H1 (cell line): Measurements from ENCODE around the gene DNM2. TPM values are rescaled to one million over a fixed set of nuclear protein-coding genes. Genes with fewer than 3 reads are reported as not detected.

Experiments used
- CTCF ChIA-PET: fragments of 300-600 bp; sonication (Branson Sonifier 250); formaldehyde crosslinking; loops from one replicate; lab custom pipeline; 2021; ENCODE audit not compliant: partially characterized antibody; lab: Charles Lee
- POLR2A ChIA-PET: fragments of 300-600 bp; sonication (Branson Sonifier 250); formaldehyde crosslinking; loops from one replicate; lab custom pipeline; 2021; ENCODE audit warnings: inconsistent platforms; ENCODE audit not compliant: partially characterized antibody; lab: Charles Lee
- DNase-seq, 2 experiments: peaks; one replicate each; pipeline versions ENCODE4 v3.0.0 to v3.0.0-alpha.2; 2010 to 2022; ENCODE audit warnings: low spot score in 2 of 2, low read depth in 1 of 2, mixed read lengths in 1 of 2
- FAIRE-seq: peaks from 2 replicates; lab custom pipeline; 2011; peaks lifted over from hg19 to GRCh38; lab: Jason Lieb, UNC
- H2AFZ ChIP-seq: 2 replicates; pipeline ENCODE4 v1.8.1; 2012; ENCODE audit warnings: low read length, inconsistent platforms
- H2AK5ac ChIP-seq: 2 replicates; pipeline ENCODE4 v1.6.1; 2013; ENCODE audit warnings: low read depth, low read length
- H2BK120ac ChIP-seq: replicated peaks from 2 replicates; pipeline ENCODE3; 2013; ENCODE audit warnings: low read depth, low read length, inconsistent platforms
- H2BK12ac ChIP-seq: 2 replicates; pipeline ENCODE4 v1.6.1; 2013; ENCODE audit warnings: low read depth, low read length
- H2BK15ac ChIP-seq: 2 replicates; pipeline ENCODE4 v1.6.1; 2013; ENCODE audit warnings: low read length
- H2BK20ac ChIP-seq: 2 replicates; pipeline ENCODE4 v1.6.1; 2013; ENCODE audit warnings: low read length
- H2BK5ac ChIP-seq: 2 replicates; pipeline ENCODE4 v1.6.1; 2013; ENCODE audit warnings: low read depth, low read length
- H3K14ac ChIP-seq: 2 replicates; pipeline ENCODE4 v1.6.1; 2013; ENCODE audit warnings: inconsistent platforms; ENCODE audit not compliant: insufficient read length
- H3K18ac ChIP-seq: 2 replicates; pipeline ENCODE4 v1.6.1; 2013; ENCODE audit warnings: low read length; ENCODE audit errors: extremely low read depth
- H3K23ac ChIP-seq: 2 replicates; pipeline ENCODE4 v1.6.1; 2013; ENCODE audit warnings: inconsistent platforms; ENCODE audit not compliant: insufficient read length
- H3K23me2 ChIP-seq: 2 replicates; pipeline ENCODE4 v1.6.1; 2013; ENCODE audit warnings: low read depth, low read length
- H3K27ac ChIP-seq: 2 replicates; pipeline ENCODE4 v1.6.1; 2011; ENCODE audit warnings: low read depth, low read length, inconsistent platforms
- H3K27me3 ChIP-seq, 4 experiments: replicated peaks in 1 of 4; 1 replicate in 1 of 4; 2 replicates in 3 of 4; pipeline versions ENCODE4 v1.6.1 to v1.8.1; 2011 to 2013; ENCODE audit warnings: low read length in 3 of 4, mild to moderate bottlenecking in 3 of 4, inconsistent platforms in 2 of 4, mixed read lengths in 2 of 4, moderate library complexity in 1 of 4; ENCODE audit not compliant: control insufficient read depth in 3 of 4, insufficient read depth in 3 of 4; ENCODE audit errors: extremely low read depth in 1 of 4
- H3K36me3 ChIP-seq, 4 experiments: 2 replicates each; pipeline versions ENCODE4 v1.6.1 to v1.8.1; 2011 to 2013; ENCODE audit warnings: mild to moderate bottlenecking in 4 of 4, low read length in 3 of 4, moderate library complexity in 2 of 4, control low read depth in 1 of 4, inconsistent platforms in 1 of 4; ENCODE audit not compliant: insufficient read depth in 4 of 4, control insufficient read depth in 2 of 4
- H3K4ac ChIP-seq: replicated peaks from 2 replicates; pipeline ENCODE3; 2013; ENCODE audit warnings: low read length, low read depth, mixed read lengths, inconsistent platforms; ENCODE audit not compliant: insufficient read length
- H3K4me1 ChIP-seq, 4 experiments: replicated peaks in 1 of 4; 1 replicate in 1 of 4; 2 replicates in 3 of 4; pipeline versions ENCODE4 v1.6.1 to v1.8.1; 2011 to 2013; ENCODE audit warnings: low read length in 3 of 4, inconsistent platforms in 2 of 4, mixed read lengths in 1 of 4; ENCODE audit not compliant: insufficient read depth in 4 of 4, control insufficient read depth in 3 of 4
- H3K4me2 ChIP-seq, 2 experiments: 2 replicates each; pipeline versions ENCODE4 v1.6.1 to v1.8.1; 2011 to 2013; ENCODE audit warnings: low read depth in 2 of 2, low read length in 2 of 2, control low read depth in 1 of 2, inconsistent platforms in 1 of 2, mild to moderate bottlenecking in 1 of 2; ENCODE audit not compliant: insufficient read depth in 1 of 2
- H3K4me3 ChIP-seq, 4 experiments: fragments of 200-600, 300-600 bp in 1 of 4; sonication (generic), shearing (Covaris generic), sonication (Bioruptor Twin) in 1 of 4; 2 replicates each; pipeline versions ENCODE4 v1.5.1 to v1.8.1; 2011 to 2016; ENCODE audit warnings: low read length in 4 of 4, low read depth in 3 of 4, control low read depth in 2 of 4, inconsistent platforms in 2 of 4, mild to moderate bottlenecking in 2 of 4, mixed read lengths in 1 of 4, moderate library complexity in 1 of 4; ENCODE audit not compliant: insufficient read depth in 2 of 4; ENCODE audit errors: extremely low read depth in 1 of 4
- H3K56ac ChIP-seq: replicated peaks from 2 replicates; pipeline ENCODE3; 2013; ENCODE audit warnings: low read depth, mild to moderate bottlenecking, mixed read lengths, low read length, inconsistent platforms; ENCODE audit not compliant: insufficient read length
- H3K79me1 ChIP-seq: 2 replicates; pipeline ENCODE4 v1.6.1; 2013; ENCODE audit warnings: low read depth, low read length, control low read depth
- H3K79me2 ChIP-seq, 2 experiments: 2 replicates each; pipeline versions ENCODE4 v1.6.1 to v1.8.1; 2012 to 2013; ENCODE audit warnings: low read length in 2 of 2, mild to moderate bottlenecking in 2 of 2, inconsistent platforms in 1 of 2; ENCODE audit not compliant: insufficient read depth in 2 of 2, control insufficient read depth in 1 of 2
- H3K9ac ChIP-seq, 4 experiments: replicated peaks in 1 of 4; 1 replicate in 1 of 4; 2 replicates in 3 of 4; pipeline versions ENCODE4 v1.6.1 to v1.8.1; 2011 to 2013; ENCODE audit warnings: low read depth in 3 of 4, low read length in 3 of 4, control low read depth in 2 of 4, mild to moderate bottlenecking in 2 of 4, moderate library complexity in 2 of 4, inconsistent platforms in 1 of 4; ENCODE audit errors: extremely low read depth in 1 of 4
- H3K9me3 ChIP-seq, 2 experiments: 2 replicates each; pipeline versions ENCODE4 v1.6.1 to v1.8.1; 2012 to 2013; ENCODE audit warnings: mild to moderate bottlenecking in 2 of 2, moderate library complexity in 2 of 2, control low read depth in 1 of 2, inconsistent platforms in 1 of 2, low read depth in 1 of 2, low read length in 1 of 2, mixed read lengths in 1 of 2; ENCODE audit not compliant: insufficient read depth in 2 of 2
- H4K20me1 ChIP-seq, 2 experiments: replicated peaks in 1 of 2; 2 replicates each; pipeline versions ENCODE3 to v1.8.1; 2011 to 2013; ENCODE audit warnings: inconsistent platforms in 2 of 2, low read length in 2 of 2, mild to moderate bottlenecking in 1 of 2; ENCODE audit not compliant: insufficient read depth in 2 of 2, control insufficient read depth in 1 of 2
- H4K5ac ChIP-seq: 2 replicates; pipeline ENCODE4 v1.6.1; 2013; ENCODE audit warnings: low read length, low read depth, mixed read lengths, inconsistent platforms; ENCODE audit not compliant: insufficient read length
- H4K8ac ChIP-seq: 2 replicates; pipeline ENCODE4 v1.8.0; 2013; ENCODE audit warnings: mild to moderate bottlenecking, moderate library complexity, low read length, inconsistent platforms; ENCODE audit not compliant: insufficient read depth; ENCODE audit errors: extremely low read depth
- H4K91ac ChIP-seq: replicated peaks from 2 replicates; pipeline ENCODE3; 2013; ENCODE audit warnings: low read length, mixed read lengths, inconsistent platforms; ENCODE audit not compliant: insufficient read length
- CEBPB ChIP-seq: IDR thresholded peaks from 2 replicates; pipeline ENCODE4 v1.6.1; 2012; ENCODE audit warnings: low read depth, low read length
- CHD2 ChIP-seq: IDR thresholded peaks from 2 replicates; pipeline ENCODE4 v1.6.1; 2012; ENCODE audit warnings: low read length, improper control_type of control experiment
- EP300 ChIP-seq, 2 experiments: IDR thresholded peaks; 1 replicate in 1 of 2; 2 replicates in 1 of 2; pipeline ENCODE4 v1.6.1; 2011 to 2012; ENCODE audit warnings: low read depth in 2 of 2, low read length in 2 of 2, mild to moderate bottlenecking in 2 of 2, borderline replicate concordance in 1 of 2, inconsistent platforms in 1 of 2, moderate library complexity in 1 of 2
- JUND ChIP-seq: IDR thresholded peaks from 2 replicates; pipeline ENCODE4 v1.6.1; 2011; ENCODE audit warnings: mild to moderate bottlenecking, improper control_type of control experiment, low read length
- KDM4A ChIP-seq: IDR thresholded peaks from one replicate; pipeline ENCODE4 v1.7.1; 2012; ENCODE audit warnings: low read depth, mild to moderate bottlenecking, moderate library complexity, low read length, inconsistent platforms; ENCODE audit not compliant: severe bottlenecking
- POU5F1 ChIP-seq: IDR thresholded peaks from 2 replicates; pipeline ENCODE4 v1.6.1; 2011; ENCODE audit warnings: low read depth, mild to moderate bottlenecking, low read length, moderate library complexity
- RAD21 ChIP-seq, 2 experiments: IDR thresholded peaks in 1 of 2; conservative IDR thresholded peaks in 1 of 2; 2 replicates each; pipeline ENCODE4 v1.6.1; 2011; ENCODE audit warnings: low read depth in 2 of 2, low read length in 2 of 2, improper control_type of control experiment in 1 of 2, inconsistent platforms in 1 of 2, mild to moderate bottlenecking in 1 of 2, moderate library complexity in 1 of 2
- RFX5 ChIP-seq: IDR thresholded peaks from 2 replicates; pipeline ENCODE4 v1.6.1; 2011; ENCODE audit warnings: low read depth, low read length, improper control_type of control experiment, borderline replicate concordance
- WGBS, 2 experiments: shearing (Covaris generic) in 1 of 2; methylation state at CpG; one replicate each; pipeline versions ENCODE4 v1.1.6 to v1.1.7; 2013 to 2015; ENCODE audit warnings: low lambda C conversion rate in 2 of 2, mixed read lengths in 2 of 2, inconsistent platforms in 1 of 2, low coverage in 1 of 2, missing lambda C conversion rate in 1 of 2; ENCODE audit not compliant: insufficient replicate concordance in 2 of 2, insufficient coverage in 1 of 2, insufficient read length in 1 of 2; ENCODE audit errors: extremely low coverage in 1 of 2, missing lambda C conversion rate in 1 of 2; 5-methylcytosine and 5-hydroxymethylcytosine counted together
- polyA plus RNA-seq, 7 experiments: library from polyadenylated mRNA; depleted of rRNA in 3 of 7; stranded (reverse) in 5 of 7; unstranded in 2 of 7; fragments of >200 nt in 5 of 7; fragments of 200-250 nt in 2 of 7; gene quantifications; 1 replicate in 5 of 7; 2 replicates in 1 of 7; 4 replicates in 1 of 7; pipeline versions ENCODE4 v1.2.1 to v1.2.3, GENCODE V29; 2011 to 2013; ENCODE audit warnings: missing spikeins in 2 of 7, mixed read lengths in 2 of 7
- total RNA-seq: library from RNA; stranded (reverse); fragmentation: NEBNext Ultra II Directional; extraction: Animal tissue kit (Norgen Biotek cat#: 25700); gene quantifications from 2 replicates; pipeline ENCODE4 v1.2.1, GENCODE V29; 2021

Gene DNM2
- total and polyA plus RNA-seq, 2 of the 8 experiments (the other 6 are each of a cell fraction or from before 2014, with no cell fraction given), result 61.9 to 120 TPM

DNA sequence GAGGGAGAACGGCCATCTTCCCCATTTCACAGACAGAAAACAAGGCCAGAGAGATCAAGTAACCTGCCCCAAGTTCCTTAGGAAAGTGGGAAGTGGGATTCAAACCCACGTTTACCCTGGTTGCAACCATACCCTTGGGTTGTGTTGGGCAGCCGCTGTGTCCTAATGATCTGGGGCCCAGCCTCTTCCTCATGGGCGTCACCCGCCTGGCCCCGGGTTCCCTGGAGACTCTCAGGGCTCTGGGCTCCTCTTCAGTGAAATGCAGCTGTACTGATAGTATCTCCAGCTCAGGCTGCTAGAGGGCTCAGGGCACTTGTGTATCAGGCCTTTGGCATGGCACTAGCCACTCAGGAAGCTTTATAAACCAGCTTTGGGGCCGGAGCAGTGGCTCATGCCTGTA is 108.4 kb downstream of the DNM2 start:
- H3K4me2 ChIP-seq, result no peak overlapping the region
- H2AFZ ChIP-seq, result no peak overlapping the region
- no peak overlapping the region; the same call in 1 of the 2 replicates for H4K8ac ChIP-seq
- CTCF ChIA-PET, result interaction anchor here (1.0 to 4.8 kb wide), 5 partner anchors 32 to 57 kb away, joined by 3 to 20 read pairs (median 5); no protein-coding TSS in a partner anchor
- H3K4me3 ChIP-seq, result no peak overlapping the region
- no peak overlapping the region for H3K23ac ChIP-seq
- no peaks in the 10 kb centered on the region for H3K79me1 ChIP-seq
- H3K9me3 ChIP-seq, result no peaks in the 10 kb centered on the region
- no peak for FAIRE-seq
- peaks cover 0 to 3% of the 10 kb centered on the region in 2 experiments for H4K20me1 ChIP-seq
- H3K14ac ChIP-seq, result no peak overlapping the region
- TF ChIP-seq CHD2 (no peak), RAD21 (IDR thresholded peaks at IDR 0.05 in 1 of 2, conservative IDR thresholded peaks at IDR 0.05 in 1 of 2; ENCODE audit: low read depth in 2 of 2, low read length in 2 of 2) (no peak), POU5F1 (no peak), JUND (no peak), KDM4A (no peak), CEBPB (no peak), EP300 (IDR thresholded peaks at IDR 0.05; ENCODE audit: borderline replicate concordance in 1 of 2, low read depth in 2 of 2, low read length in 2 of 2) (no peak), RFX5 (no peak)
- TF ChIP-seq, all 59 proteins: peak for 0
- no peak overlapping the region for H4K91ac ChIP-seq
- no peak overlapping the region for H2BK120ac ChIP-seq
- no peak for DNase-seq
- POLR2A ChIA-PET, result no interaction called here
- no peak overlapping the region for H2AK5ac ChIP-seq
- H3K27ac ChIP-seq, result no peak overlapping the region
- no peaks in the 10 kb centered on the region for H3K27me3 ChIP-seq
- H3K4me1 ChIP-seq, result no peaks in the 10 kb centered on the region
- H2BK15ac ChIP-seq, result no peak overlapping the region
- no peak overlapping the region for H3K56ac ChIP-seq
- WGBS, 2 experiments, result 88% methylated on average over 7 of the region's 7 CpGs; no CpG with 5 or more reads in 1 of the 2 experiments
- H2BK5ac ChIP-seq, result no peak overlapping the region
- no peak overlapping the region for H2BK12ac ChIP-seq
- H3K4ac ChIP-seq, result no peak overlapping the region
- no peaks in the 10 kb centered on the region for H3K79me2 ChIP-seq
- no peak overlapping the region for H3K9ac ChIP-seq
- H2BK20ac ChIP-seq, result no peak overlapping the region
- no peaks in the 10 kb centered on the region for H3K23me2 ChIP-seq
- H3K36me3 ChIP-seq, result peaks cover 12 to 30% (median 22%) of the 10 kb centered on the region in 4 experiments; a peak in 6 of 8 replicates
- H3K18ac ChIP-seq, result no peak overlapping the region
- H4K5ac ChIP-seq, result no peak overlapping the region
